Muscle of back (tissue), 11 donors: ENCODE measurements around the gene SPARC. TPM values are rescaled to one million over a fixed set of nuclear protein-coding genes. Genes with fewer than 3 reads are reported as not detected.
"Not testable (repeated sequence)": the region's sequence is repeated elsewhere in the genome, so short reads cannot be mapped to it uniquely, and the experiment has no call there.

Experiments
- DNase-seq, 3 donors: peaks; one replicate each; pipeline versions ENCODE4 v3.0.0 to v3.0.0-alpha.2; 2013
- polyA plus RNA-seq, 10 donors: library from polyadenylated mRNA; unstranded; fragments of 120-200 nt; gene quantifications; one replicate each; pipeline ENCODE4 v1.2.1, GENCODE V29; 2013; ENCODE audit not compliant: insufficient read length in 10 of 10

SPARC gene
- polyA plus RNA-seq, 10 donors, result 4,023 to 6,316 (median 5,074) TPM

DNA sequence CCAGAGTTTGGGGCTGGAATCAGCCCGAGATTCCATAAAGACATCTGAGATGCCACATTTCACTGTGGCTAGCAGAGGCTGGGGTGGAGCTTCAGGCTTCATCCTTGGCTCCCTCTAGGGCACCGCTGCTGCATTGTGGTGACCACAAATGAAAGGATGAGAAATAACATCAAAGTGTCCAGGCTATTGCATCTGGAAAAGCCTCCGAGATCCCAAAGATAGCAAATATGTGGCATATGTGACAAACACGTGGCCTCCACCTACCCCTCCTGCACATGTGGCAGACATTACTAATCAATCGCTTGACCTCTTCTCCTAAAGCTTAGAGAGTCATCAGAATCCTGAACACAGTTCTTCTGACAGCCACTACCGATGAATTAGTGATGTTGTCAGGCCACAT lies 4.5 kb downstream of the SPARC start:
- DNase-seq, result no peak

DNA sequence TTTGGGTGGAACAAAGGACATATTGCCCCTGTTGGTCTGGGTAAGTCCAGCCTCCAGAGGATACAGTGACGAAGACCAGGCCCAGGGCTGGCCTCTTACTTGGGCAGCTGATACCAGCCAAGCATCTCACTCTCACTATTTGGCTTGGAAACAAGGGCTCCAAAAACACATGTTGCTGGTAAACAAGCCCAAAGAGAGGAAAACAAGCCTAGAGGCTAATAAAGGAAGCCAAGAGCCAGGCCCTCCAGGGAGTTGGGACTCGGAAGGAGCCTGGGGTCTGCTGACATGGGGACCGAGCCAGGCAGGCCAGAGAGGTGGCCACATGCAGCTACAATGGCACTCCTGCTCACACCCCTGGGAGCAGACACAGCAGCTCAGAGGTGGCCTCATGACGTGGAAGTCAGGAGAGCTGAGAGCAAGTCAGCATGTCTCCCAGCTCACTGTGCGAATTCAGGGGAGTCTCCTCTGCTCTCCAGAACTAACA lies 5.7 kb downstream of the SPARC start:
- DNase-seq, result no peak

DNA sequence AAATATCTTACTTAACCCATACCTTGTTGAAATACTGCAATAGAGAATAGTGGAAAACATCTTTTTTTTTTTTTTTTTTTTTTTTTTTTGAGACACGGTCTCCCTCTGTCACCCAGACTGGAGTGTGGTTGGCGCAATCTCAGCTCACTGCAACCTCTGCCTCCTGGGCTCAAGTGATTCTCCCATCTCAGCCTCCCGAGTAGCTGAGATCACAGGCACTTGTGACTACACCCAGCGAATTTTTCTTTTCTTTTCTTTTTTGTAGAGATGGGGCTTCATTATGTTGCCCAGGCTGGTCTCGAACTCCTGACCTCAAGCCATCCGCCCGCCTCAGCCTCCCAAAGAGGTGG lies 6.6 kb downstream of the SPARC start:
- not testable (repeated sequence) for DNase-seq

DNA sequence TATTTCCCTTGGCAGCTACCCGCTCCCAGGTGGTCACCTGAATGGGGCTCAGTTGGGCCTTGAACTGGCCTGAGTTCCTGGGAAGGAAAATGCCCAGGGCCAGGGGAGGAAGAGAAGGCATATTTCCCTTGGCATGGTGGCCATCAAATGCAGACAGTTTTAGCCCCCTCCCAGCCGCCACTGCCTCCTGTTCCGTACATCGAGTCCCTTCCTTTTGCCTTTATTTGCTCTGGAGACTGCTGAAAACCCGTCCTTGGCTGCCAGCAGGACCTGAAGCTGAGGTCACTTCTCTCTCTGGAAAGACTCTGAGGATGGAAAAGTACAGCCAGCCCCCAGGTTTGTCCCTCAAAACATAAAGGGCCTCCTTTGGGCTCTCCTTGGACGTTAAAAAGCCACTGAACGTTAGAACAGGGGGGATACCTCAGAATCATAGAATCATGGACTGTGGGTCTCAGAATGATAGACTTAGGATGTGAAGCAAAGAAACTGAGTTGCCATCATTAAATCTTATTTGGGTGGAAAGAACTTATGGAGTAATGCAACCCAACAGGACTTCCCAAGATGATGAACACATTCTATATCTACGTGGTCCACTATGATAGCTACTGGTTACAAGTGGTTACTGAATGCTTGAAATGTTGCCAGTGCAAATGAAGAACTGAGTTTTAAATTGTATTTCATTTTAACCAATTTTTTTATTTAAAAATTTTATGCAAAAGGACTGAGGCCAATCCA lies 7.1 kb downstream of the SPARC start:
- no peak for DNase-seq

DNA sequence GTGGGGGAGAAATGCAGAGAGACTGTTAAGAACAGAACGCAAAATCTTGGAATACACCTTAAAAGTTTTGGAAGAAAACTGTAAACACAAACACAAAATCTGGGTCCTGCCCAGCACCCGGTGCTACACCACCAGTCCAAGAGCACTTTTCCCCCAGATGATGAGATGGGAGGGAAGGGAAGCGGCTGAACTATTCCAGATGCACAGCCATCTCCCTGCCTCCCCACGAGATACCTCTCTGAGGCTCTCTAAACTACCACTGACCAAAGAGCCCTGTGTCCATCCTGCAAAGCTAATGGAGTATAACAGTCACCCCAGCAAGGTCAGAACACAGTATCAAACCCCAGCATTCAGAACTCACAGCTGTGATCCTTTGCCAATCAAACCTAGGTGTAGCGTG lies 8.0 kb downstream of the SPARC start:
- peak in 1 of 3 donors; percentile 46 for DNase-seq

DNA sequence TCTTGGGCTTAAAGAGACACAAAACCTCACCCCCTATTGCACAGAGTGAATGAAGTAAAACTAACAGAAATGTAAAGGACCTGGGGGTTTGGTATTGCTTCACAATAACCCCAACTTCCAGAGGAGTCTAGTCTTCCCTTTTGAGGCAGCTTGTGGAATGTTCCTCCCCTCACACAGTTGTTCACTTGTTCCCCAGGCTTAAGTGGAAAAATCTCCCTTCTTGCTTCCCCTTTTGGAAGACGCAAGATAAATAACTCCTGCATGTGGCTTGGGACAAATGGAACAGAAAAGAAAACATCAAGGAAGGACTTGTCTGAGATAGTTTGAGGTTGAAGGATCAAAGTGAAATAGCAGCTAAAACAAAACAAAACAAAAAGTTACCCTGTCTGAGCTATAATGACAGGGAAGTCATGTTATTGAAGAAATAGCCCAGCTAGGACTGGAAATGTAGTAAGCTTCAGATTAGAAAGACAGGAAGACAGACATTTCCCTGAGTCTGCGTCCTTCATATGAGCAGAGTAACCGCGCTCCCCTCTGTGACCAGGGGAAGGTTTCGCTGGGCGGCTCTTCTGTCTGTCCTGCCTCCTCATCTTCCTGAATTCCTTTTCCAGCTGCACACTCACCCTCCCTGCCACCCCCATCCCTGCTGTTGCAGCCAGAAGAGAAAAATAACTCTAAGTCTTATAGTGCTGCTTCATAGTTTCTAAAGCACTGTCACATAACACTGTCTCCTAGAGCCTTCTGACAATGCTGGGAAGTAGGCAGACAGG lies 8.8 kb downstream of the SPARC start:
- DNase-seq, result peak in 1 of 3 donors; percentile 72

DNA sequence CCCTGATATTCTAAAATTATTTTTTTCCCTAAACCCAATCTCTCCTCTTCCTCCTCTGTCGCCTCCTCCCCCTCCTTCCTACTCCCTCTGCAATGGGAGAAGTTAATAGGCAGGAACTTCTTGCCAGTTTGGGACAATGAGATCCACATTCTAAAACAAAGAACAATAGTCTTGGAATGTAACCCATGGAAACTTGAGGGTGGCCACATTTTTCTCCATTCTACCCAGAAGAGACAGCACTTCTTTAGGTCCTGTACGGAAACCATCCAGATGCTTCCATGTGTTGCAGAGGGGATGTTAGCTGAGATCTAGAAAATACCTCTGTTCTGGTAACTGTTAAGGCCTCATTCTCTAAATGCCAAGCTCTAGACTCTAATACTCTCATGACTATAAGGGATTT lies 10.0 kb downstream of the SPARC start:
- peak in 1 of 3 donors; percentile 47 for DNase-seq

DNA sequence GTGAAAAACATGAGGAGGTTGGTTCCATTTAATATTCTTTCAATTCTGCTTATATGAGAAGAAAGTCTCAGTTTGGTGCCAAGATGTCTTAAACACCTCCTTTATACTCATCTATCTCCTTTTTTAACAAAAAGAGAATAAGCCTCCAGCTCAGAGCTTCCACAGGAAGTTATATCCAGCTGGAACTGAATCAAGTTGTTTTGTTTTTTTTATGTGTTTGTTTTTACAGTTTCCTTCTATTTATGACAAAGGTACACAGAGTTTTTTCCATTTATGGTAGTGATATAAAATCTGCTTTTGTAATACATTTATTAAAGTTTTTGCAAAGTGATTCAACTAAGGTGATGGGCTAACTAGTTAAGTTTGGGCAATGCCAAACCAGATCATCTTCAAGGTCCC lies 10.4 kb downstream of the SPARC start:
- DNase-seq, result peak in 1 of 3 donors; percentile 51

DNA sequence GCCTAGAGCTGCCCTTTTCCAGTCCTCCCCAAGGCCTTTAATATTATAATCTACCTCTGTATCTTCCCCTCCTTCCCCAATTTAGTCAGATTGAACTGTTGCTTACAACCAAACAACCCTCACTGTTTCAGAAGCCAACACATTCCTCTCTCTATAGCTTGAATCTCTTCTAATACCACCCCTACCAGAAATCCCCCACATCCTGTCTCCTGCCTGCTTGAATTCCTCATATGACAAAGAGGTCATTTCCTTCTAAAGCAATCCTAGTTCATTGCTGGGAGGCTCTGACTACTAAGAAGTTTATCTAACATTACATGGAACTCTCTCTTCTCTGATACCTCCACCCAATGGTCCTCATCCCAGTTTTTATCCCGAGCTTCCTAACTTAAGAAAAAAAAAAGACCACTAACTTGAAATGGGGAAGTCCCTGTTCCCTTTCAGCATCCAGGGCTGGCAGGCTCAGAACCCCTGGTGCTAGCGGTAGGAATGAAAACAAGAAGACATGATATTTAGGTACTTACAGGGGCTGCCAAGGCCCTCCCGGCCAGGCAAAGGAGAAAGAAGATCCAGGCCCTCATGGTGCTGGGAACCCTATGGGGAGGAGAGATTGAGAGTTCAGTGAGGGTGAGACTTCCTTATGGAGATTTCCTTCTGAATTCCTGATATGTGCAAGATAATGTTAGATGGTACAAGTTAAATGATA lies 11.0 kb downstream of the SPARC start:
- DNase-seq, result no peak

DNA sequence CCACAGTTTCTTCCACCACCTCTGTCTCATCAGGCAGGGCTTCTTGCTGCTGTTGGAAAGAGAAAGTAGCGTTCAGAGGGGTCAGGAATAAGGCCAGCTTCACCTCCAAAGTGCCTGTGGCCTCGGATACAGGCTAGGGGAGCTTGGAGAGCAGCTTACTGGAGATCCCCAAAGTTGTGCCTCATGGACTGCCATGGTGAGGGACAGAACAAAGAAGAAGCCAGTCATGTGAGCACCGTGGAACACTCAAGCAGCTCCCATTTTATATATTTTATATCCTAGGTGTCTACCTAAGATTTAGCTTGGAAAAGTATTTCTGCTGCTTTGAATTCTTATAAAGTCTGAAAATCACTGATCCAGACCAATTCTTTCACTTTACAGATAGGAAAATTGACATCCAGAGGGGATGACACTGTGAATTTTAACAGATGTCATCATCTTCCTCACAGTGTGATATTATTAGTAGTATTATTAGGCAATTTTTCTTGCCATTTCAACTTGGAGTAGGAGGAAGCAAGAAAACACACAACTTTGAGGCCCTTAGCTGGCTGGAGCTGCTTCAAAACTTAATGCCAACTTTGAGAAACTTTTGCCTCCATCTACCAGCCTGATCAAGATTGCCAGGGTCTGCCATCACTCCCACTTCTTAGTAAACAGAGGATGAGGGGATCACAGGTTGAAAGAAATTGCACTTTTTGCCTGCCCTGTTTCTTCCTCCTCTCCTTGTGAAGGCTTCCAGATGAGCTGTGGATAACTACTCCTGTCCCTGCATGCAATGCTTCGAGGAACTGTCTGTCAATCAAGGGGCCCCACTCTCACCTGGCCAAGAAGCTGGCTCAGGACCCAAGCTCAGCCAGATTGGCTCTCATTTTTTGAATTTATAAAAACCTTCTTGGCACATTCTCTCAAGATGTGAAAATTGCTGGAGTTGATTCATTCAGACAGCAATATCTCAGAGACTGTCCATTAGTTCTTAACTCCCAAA lies 11.8 kb downstream of the SPARC start:
- no peak for DNase-seq

DNA sequence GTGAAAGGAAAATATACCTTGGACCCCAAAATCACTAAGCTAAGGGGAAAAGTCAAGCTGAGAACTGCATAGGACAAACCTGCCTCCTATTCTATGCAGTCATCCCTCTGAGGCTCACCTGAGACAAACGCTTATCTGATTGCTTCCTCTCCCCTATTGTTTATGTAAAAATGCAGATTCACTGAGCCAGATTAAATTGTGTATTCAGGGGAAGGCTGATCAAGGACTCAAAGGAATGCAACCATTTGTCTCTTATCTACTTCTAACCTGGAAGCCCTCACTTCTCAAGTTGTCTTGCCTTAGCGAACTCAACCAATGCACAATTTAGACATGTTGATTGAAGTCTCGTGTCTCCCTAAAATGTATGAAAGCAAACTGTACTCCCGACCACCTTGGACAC lies 13.3 kb downstream of the SPARC start:
- no peak for DNase-seq

DNA sequence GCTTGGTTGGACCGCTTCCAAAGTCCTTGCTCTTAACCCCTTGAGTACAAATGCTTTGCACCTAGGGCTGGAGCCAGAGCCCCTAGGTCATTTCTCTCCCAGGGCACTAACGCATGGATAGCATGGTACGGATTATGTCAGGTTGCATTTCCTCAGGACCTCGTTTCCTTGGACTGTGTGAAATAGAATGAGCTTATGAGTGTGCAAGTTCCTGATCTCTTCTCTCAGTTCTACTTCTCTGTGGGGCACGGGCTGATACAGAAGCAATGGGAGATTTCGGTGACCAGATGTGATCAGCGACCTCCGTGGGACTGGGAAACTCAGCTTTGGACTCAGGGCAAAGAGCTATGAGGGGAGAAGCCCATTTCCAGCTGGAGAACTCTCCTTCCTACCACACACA lies 14.2 kb downstream of the SPARC start:
- no peak for DNase-seq

DNA sequence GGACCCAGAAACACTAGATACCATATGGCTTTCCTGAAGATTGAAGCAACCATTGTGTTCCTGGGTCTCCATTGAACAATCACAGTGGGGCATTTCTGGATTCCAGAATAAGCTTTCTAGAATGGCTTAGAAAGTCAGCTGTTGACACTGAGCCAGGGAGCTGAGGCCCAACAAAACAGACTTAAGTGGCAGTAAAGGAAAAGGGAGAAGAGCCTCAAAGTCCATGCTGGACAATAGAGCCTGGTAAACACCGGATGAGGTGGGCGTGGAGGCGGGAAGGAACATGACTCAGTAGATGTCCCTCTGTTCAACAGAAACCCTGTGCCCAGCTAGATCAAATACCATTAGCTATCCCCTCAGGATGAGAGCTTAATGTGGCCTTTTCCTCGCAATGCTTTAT lies 14.8 kb downstream of the SPARC start:
- DNase-seq, result no peak

DNA sequence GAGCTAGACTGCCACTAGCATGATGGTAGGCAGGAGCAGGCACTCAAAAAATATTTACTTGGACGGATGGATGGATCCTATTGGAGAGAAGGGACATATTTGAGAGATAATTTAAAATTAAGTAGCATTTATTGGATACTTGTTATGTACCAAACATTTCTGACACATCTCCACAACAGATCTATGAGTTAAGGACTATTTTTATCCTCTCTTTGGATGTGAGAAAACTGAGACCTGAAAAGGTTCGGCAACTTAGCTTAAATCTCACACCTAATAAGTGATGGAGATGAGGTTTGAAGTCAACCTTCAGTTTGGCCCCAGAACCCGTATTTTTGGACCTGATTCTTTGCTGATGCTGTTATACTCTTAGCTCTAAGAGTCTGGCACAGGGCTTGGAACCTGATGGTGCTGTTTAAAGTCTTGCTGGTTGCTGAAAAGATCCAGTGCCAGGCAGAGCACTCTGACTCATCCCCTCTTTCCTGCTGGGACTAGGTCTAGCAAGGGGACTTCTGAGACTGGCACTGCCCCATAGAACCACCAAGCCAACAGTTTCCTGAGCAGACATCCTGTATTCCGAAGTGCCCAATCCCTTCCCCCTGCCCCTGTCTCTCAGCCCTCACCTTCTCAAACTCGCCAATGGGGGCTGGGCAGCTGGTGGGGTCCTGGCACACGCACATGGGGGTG lies 15.6 kb downstream of the SPARC start:
- no peak for DNase-seq

DNA sequence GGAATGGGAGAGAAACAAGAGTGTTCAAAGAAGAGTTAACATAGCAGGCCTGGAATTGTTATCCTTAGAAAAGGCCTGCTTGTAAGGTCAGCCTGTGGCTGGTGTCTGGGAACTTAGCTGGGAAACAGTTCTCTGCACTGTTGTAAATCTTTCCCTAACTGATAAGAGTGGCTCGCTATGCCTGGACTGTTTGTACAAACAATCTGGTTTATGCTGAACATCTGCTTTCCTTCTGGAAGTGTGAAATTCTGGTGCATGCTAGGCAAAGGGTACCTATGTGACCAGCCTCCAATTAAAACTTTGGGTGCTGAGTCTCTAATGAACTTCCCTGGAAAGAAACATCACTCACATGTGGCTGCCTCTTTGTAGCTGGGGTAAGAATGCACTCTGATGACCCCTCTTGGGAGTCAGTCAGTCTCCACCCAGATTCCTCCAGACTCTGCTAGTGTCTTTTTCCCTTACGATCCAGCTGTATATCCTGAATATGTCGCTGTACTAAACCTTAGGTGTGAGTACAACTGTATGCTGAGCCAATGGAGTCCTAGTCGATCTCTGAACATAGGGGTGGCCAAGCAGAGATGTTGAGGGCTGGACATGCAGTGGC lies 16.5 kb downstream of the SPARC start:
- no peak for DNase-seq

DNA sequence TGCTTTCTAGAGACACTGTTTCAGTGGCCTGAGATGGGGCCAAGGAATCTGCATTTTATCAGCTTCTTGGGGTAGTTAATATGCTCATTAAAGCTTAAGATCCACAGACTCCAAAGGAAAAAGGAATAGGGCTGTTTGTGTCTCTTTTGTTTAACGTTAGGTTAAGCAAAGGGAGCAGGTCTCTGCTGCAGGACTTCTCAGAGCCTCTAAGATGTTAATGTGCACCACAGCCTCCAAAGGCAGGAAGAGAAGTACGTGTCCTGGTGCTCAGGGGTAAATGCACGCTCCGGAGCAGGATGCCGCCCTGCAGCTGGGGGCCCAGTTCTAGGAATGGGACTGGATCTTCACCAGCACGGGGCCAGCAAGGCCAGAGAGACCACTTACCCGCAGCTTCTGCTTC lies 19.6 kb downstream of the SPARC start:
- DNase-seq, result no peak

DNA sequence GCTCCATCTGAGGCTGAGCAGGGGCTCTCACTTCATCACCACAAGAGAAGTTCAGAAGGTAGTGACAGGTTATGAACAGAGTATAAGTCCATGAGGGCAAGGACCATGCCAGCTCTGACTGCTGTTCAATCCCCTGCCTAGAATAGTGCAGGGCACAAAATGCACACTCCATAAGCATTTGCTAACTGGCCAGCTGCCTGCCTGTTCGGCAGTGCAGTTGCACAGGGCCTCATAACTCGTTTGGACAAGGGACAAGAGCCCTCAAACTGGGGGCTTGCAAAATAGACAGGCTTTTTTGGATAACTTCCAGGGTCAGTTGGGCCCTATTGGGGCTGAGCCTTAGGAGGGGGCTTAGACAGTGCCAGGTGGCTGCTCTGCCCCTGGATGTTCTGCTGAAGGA lies 21.1 kb downstream of the SPARC start:
- no peak for DNase-seq

DNA sequence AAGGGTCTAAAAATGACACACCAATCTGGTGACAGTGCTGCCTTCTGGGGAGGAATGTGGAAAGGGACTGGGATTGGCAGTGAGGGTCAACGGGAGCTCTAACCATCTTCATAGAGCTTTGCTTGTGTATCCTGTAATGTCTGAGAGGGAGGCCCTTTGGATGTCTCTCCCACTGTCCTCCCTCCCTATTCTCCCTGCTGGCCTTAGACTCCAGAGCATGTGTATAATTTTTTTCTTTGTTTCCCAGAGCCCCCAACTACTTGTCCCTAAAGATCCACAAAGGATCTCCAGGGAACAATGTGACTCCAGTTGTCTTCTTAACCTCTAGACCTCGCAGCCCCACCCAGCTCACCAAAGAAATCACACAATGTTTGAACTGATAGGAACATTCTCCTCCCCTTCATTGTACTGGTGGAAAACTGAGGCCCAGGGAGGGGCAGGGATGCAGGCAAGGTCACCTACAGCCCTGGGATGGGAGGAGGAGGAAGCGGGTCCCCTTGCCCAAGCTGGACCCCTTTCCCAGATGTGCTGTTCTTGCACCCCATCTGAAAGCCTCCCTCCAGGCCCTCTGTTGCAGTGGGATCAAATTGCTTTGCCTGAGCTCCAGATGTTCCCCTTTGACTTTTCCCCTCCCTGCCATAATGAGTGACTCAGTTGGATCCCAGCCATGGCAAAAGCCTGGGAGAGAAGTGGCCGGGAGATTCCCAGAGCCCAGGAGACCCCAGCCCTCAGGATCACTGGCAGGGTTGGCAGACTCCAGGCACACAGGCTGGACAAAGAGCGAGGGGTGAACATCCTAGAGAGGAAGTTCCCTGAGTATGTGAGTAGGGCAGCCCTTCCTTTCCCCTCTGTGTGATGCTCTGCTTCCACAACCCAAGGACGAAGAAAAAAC lies 21.8 kb downstream of the SPARC start:
- peak in 1 of 3 donors; percentile 66 for DNase-seq

DNA sequence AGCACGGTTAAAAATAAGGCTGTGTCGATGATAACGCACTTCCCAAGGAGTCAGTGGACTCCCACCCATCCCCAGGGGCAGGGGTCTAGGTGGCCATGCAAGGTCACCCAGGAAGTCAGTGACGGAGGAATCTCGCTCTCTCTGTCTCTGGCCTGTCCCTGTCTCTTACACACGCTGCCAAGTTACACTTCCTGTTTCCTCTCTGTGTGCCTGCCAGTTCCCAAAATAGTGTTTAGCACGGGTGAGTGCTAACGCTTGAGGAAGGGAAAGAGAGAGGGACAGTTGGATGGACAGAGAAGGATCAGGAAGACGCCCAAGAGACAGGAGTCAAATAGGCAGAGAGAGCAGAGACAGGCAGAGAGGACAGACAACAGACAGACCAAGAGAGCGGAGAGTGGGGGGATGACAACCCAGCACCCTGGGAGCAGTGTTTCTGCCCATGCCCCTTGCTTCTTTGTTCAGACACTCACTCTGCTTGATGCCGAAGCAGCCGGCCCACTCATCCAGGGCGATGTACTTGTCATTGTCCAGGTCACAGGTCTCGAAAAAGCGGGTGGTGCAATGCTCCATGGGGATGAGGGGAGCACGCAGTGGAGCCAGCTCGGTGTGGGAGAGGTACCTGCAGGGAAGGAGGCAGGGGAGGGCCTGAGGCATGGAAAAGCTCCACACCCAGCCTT lies 23.0 kb downstream of the SPARC start:
- DNase-seq, result peak in 1 of 3 donors; percentile 86
